GM19438 (cell line): ENCODE measurements around the gene MFSD12.

ENCODE experiments used
- ATAC-seq: cut with Tn5 transposase; IDR thresholded peaks from one replicate; pipeline ENCODE4 v1.9.1; 2021; ENCODE audit warnings: low read depth; ENCODE audit not compliant: unreplicated experiment

MFSD12 gene

GRCh38 chr19:3526507-3527237 lies 30.7 kb downstream of the MFSD12 start:
- ATAC-seq: no peak

GRCh38 chr19:3524904-3525451 lies 32.4 kb downstream of the MFSD12 start:
- no peak for ATAC-seq

- ATAC-seq: no peak
Observed at GRCh38 chr19:3524078-3524842, 33.1 kb downstream of the MFSD12 start.

- ATAC-seq: no peak
Observed at GRCh38 chr19:3523361-3524077, 33.9 kb downstream of the MFSD12 start.

GRCh38 chr19:3522421-3523360 lies 34.7 kb downstream of the MFSD12 start:
- ATAC-seq: no peak

GRCh38 chr19:3521104-3521445 lies 36.3 kb downstream of the MFSD12 start:
- ATAC-seq: no peak

GRCh38 chr19:3520166-3521103 lies 37.0 kb downstream of the MFSD12 start:
- ATAC-seq: no peak

- ATAC-seq: no peak
Observed at GRCh38 chr19:3519126-3519525, 38.3 kb downstream of the MFSD12 start.

- ATAC-seq: no peak
Observed at GRCh38 chr19:3518659-3519058, 38.7 kb downstream of the MFSD12 start.

- no peak for ATAC-seq
Observed at GRCh38 chr19:3518255-3518654, 39.1 kb downstream of the MFSD12 start.

- no peak for ATAC-seq
Observed at GRCh38 chr19:3517638-3518037, 39.7 kb downstream of the MFSD12 start.

- ATAC-seq: no peak
Observed at GRCh38 chr19:3516675-3517207, 40.6 kb downstream of the MFSD12 start.

- ATAC-seq: no peak
Observed at GRCh38 chr19:3515891-3516422, 41.4 kb downstream of the MFSD12 start.

- no peak for ATAC-seq
Observed at GRCh38 chr19:3514930-3515329, 42.5 kb downstream of the MFSD12 start.

- no peak for ATAC-seq
Observed at GRCh38 chr19:3513229-3514140, 43.9 kb downstream of the MFSD12 start.

GRCh38 chr19:3512562-3513228 lies 44.7 kb downstream of the MFSD12 start:
- no peak for ATAC-seq
